BLaER1 (cell line): ENCODE data around the gene CTXN1.
A peak's percentile ranks its signal among the peaks of the same experiment; 100 is the strongest.

Experiments
- H3K27ac ChIP-seq: shearing (Covaris generic); formaldehyde crosslinking; 2 replicates; pipeline ENCODE4 v1.8.1; 2022
- H3K27me3 ChIP-seq: shearing (Covaris generic); formaldehyde crosslinking; 2 replicates; pipeline ENCODE4 v1.8.1; 2022
- H3K36me3 ChIP-seq: shearing (Covaris generic); formaldehyde crosslinking; 2 replicates; pipeline ENCODE4 v1.8.1; 2022
- H3K4me1 ChIP-seq: shearing (Covaris generic); formaldehyde crosslinking; 2 replicates; pipeline ENCODE4 v1.8.1; 2022
- H3K4me2 ChIP-seq: shearing (Covaris generic); formaldehyde crosslinking; 2 replicates; pipeline ENCODE4 v1.8.1; 2022
- H3K4me3 ChIP-seq: shearing (Covaris generic); formaldehyde crosslinking; 2 replicates; pipeline ENCODE4 v1.8.1; 2022
- H3K9ac ChIP-seq: shearing (Covaris generic); formaldehyde crosslinking; 2 replicates; pipeline ENCODE4 v1.8.1; 2022
- H3K9me3 ChIP-seq: shearing (Covaris generic); formaldehyde crosslinking; 2 replicates; pipeline ENCODE4 v1.8.1; 2022
- H4K20me1 ChIP-seq: shearing (Covaris generic); formaldehyde crosslinking; 2 replicates; pipeline ENCODE4 v1.8.1; 2022
- Cebpa-rat ChIP-seq: shearing (Covaris generic); IDR thresholded peaks from 2 replicates; pipeline ENCODE4 v1.8.1; 2022

CTXN1 gene

DNA sequence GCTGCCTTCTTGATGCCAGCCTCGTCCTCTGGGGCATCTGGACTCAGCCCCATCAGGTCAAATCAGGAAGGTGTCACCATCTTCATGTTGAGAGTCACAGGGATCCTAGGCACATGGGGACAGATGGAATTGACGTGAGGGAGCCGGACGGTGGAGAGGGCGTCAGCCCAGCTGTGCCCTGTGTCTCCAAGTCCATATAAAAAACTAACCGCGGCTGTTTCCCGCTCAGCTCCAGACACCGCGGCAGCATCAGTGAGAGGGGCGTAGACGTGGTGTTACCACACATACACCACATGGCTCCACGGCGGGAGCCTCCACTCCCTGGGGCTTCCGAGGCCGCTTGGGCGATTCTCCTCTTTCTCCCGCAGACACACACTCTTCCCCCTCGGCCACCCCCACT is 46.1 kb downstream of the CTXN1 start:
- Histone ChIP-seq H4K20me1 (no peaks in the 10 kb centered on the region), H3K27ac (no peak overlapping the region), H3K9ac (no peak overlapping the region)

DNA sequence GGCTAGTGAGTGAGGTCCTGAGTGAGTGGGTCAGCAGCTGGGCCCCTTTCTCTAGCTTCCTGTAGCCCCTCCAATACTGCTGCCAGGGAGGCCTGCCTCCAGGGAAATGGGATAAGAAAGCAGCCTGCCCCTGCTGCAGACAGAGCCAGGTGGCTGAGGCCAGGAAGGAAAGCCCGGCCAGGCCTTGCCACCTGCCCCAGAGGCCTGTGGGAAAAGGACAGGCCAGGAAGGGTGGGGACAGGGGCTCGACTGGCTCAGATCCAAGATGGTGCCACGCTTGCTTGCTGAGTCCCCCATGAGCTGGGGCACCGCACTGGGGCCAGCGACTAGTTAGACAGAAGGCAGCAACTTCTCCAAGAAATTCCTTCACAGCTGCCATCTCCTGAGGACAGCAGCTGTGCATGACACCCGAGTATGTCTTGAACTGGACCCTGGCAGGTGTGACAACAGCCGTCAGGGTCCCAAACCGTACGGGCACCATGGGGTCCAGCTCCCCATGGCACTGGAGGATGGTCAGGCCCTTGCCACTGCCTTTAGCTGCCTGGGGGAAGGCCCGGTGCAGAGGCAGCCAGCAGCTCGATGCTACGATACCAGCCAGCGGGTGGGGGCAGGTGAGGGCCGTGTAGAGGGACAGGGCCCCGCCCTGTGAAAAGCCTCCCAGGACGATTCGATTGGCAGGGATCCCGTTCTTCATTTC is 46.7 kb downstream of the CTXN1 start:
- TF ChIP-seq Cebpa-rat: no peak
- Histone ChIP-seq H3K36me3 (no peaks in the 10 kb centered on the region), H3K9ac (no peak overlapping the region), H3K27me3 (no peaks in the 10 kb centered on the region), H3K27ac (peak overlapping the region; percentile 63), H3K4me3 (no peak overlapping the region), H4K20me1 (no peaks in the 10 kb centered on the region), H3K4me1 (peaks cover 40% of the 10 kb centered on the region), H3K9me3 (no peaks in the 10 kb centered on the region), H3K4me2 (peak overlapping the region; percentile 52)

More for the DNA sequence above, 46.1 kb downstream of the CTXN1 start:
- no peaks in the 10 kb centered on the region for H3K36me3 ChIP-seq
- peak overlapping the region; percentile 52; the same call in 1 of the 2 replicates for H3K4me2 ChIP-seq
- H3K27me3 ChIP-seq: no peaks in the 10 kb centered on the region
- H3K4me3 ChIP-seq: no peak overlapping the region
- TF ChIP-seq Cebpa-rat: no peak
- no peaks in the 10 kb centered on the region for H3K9me3 ChIP-seq
- H3K4me1 ChIP-seq: peaks cover 34% of the 10 kb centered on the region

DNA sequence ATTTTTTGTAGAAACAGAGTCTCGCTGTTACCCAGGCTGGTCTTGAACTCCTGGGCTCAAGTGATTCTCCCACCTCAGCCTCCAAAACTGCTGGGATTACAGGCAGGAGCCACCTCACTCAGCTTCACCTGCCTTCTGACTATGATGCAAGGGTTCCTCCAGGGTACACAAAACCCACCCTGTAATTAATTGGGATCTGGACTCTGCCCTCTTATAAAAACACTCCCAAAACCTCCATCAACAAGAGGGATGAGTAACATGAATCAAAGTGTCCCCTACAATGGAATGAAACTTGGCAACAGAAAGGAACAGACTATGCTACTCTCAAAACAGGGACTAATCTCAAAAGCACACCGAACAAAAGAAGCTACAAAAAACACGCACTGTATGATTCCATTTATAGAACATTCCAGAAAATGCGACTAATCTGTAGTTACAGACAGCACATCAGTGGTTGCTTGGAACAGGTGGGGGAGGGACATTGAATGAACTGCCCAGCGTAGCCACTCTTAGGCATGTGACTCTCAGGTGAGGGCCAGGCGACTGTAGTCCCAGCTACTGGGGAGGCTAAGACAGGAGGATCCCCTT is 48.6 kb downstream of the CTXN1 start:
- H3K4me3 ChIP-seq: no peak overlapping the region
- H3K9ac ChIP-seq: no peak overlapping the region
- H3K4me2 ChIP-seq: no peak overlapping the region
- no peaks in the 10 kb centered on the region for H3K27me3 ChIP-seq
- peaks cover 10% of the 10 kb centered on the region for H4K20me1 ChIP-seq
- peaks cover 42% of the 10 kb centered on the region for H3K4me1 ChIP-seq
- no peaks in the 10 kb centered on the region for H3K36me3 ChIP-seq
- no peaks in the 10 kb centered on the region for H3K9me3 ChIP-seq
- TF ChIP-seq Cebpa-rat: no peak
- no peak overlapping the region for H3K27ac ChIP-seq

- H3K4me1 ChIP-seq: peaks cover 58% of the 10 kb centered on the region
- no peak for TF ChIP-seq Cebpa-rat
- H3K27me3 ChIP-seq: no peaks in the 10 kb centered on the region
- H3K4me2 ChIP-seq: peak overlapping the region; percentile 91
- H3K9me3 ChIP-seq: no peaks in the 10 kb centered on the region
- H3K4me3 ChIP-seq: peak overlapping the region; percentile 81
- no peaks in the 10 kb centered on the region for H3K36me3 ChIP-seq
- peak overlapping the region; percentile 89 for H3K27ac ChIP-seq
- H4K20me1 ChIP-seq: peaks cover 25% of the 10 kb centered on the region
- H3K9ac ChIP-seq: peak overlapping the region; percentile 85; the same call in 1 of the 2 replicates
Observed at GRCh38 chr19:7874897-7875273, 51.0 kb downstream of the CTXN1 start.
